Heart left ventricle (tissue), 16 donors: ENCODE measurements around the gene LRP1. TPM values are rescaled to one million over a fixed set of nuclear protein-coding genes. Genes with fewer than 3 reads are reported as not detected.
"Not testable (repeated sequence)": the region's sequence is repeated elsewhere in the genome, so short reads cannot be mapped to it uniquely, and the experiment has no call there.

Source experiments
- ATAC-seq, 4 donors: fragments of 200-7000 bp; cut with Tn5 transposase; one replicate each; pipeline ENCODE4 v1.9.1; 2020 to 2022; ENCODE audit warnings: moderate library complexity in 4 of 4, mild to moderate bottlenecking in 3 of 4, moderate number of reproducible peaks in 1 of 4
- DNase-seq, 5 donors: peaks; one replicate each; pipeline ENCODE4 v3.0.0-alpha.2; 2020
- H3K27ac ChIP-seq, 12 donors: fragments of 200-600 bp; sonication (generic) in 4 of 12; one replicate each; pipeline versions ENCODE4 v1.5.0 to v1.8.0; 2016 to 2022; ENCODE audit warnings: mild to moderate bottlenecking in 2 of 12
- H3K27me3 ChIP-seq, 9 donors: fragments of 200-600 bp; sonication (generic) in 2 of 9; one replicate each; pipeline versions ENCODE4 v1.5.1 to v1.8.0; 2016 to 2022; ENCODE audit warnings: mild to moderate bottlenecking in 3 of 9
- H3K36me3 ChIP-seq, 9 donors: fragments of 200-600 bp; sonication (generic) in 2 of 9; one replicate each; pipeline versions ENCODE4 v1.5.0 to v1.8.0; 2018 to 2022; ENCODE audit warnings: mild to moderate bottlenecking in 2 of 9
- H3K4me1 ChIP-seq, 12 donors: fragments of 200-600 bp; sonication (generic) in 4 of 12; one replicate each; pipeline versions ENCODE4 v1.5.0 to v1.8.0; 2016 to 2022; ENCODE audit warnings: mild to moderate bottlenecking in 3 of 12
- H3K4me3 ChIP-seq, 12 donors: fragments of 200-600 bp; sonication (generic) in 4 of 12; one replicate each; pipeline versions ENCODE4 v1.5.0 to v1.8.0; 2017 to 2022; ENCODE audit warnings: mild to moderate bottlenecking in 9 of 12, moderate library complexity in 4 of 12
- H3K9me3 ChIP-seq, 12 donors: fragments of 200-600 bp; sonication (generic) in 4 of 12; one replicate each; pipeline versions ENCODE4 v1.5.0 to v1.8.0; 2016 to 2022; ENCODE audit warnings: mild to moderate bottlenecking in 1 of 12
- POLR2A ChIP-seq, 2 donors: fragments of 450-650 bp; IDR thresholded peaks; one replicate each; pipeline ENCODE4 v1.6.1; 2017; ENCODE audit warnings: antibody characterized with exemption in 2 of 2, mild to moderate bottlenecking in 2 of 2, moderate library complexity in 2 of 2
- WGBS, 4 donors: extraction: QIAGEN DNeasy Blood & Tissue Kit in 2 of 4; methylation state at CpG; one replicate each; pipeline versions ENCODE4 v1.1.5 to v1.1.7; 2013 to 2018; 5-methylcytosine and 5-hydroxymethylcytosine counted together
- intact Hi-C, 10 donors: fragments of 100-400 bp; cut with DNase I; formaldehyde crosslinking; loops; one replicate each; pipeline versions ENCODE4 v1.11.1 to v1.14.2; 2022
- polyA plus RNA-seq, 2 donors: library from polyadenylated mRNA; stranded (reverse); fragments of 200-250 nt; gene quantifications; one replicate each; pipeline ENCODE4 v1.2.3, GENCODE V29; 2013
- total RNA-seq, 9 donors: library from RNA; depleted of rRNA in 2 of 9; stranded (reverse); fragments of >200 nt in 2 of 9; fragmentation: NEBNext Ultra II Directional in 3 of 9; extraction: Animal tissue kit (Norgen Biotek cat#: 25700) in 3 of 9; gene quantifications; one replicate each; pipeline versions ENCODE4 v1.1.0 to v1.2.4, GENCODE V29; 2016 to 2023
- TF ChIP-seq, protein P1 (sequence below), 12 donors: fragments of 200-600 bp; sonication (generic) in 4 of 12; IDR thresholded peaks; one replicate each; pipeline versions ENCODE4 v1.5.0 to v1.8.0; 2018 to 2022; ENCODE audit warnings: antibody characterized with exemption in 12 of 12, mild to moderate bottlenecking in 5 of 12
- donor health status: ischemic (EF 13 %, LVEDD 7.1; RV severe dilation, severe dysfunction).
- donor health status: healthy with polysubstance abuse.
- donor health status: DM: no; HTN: yes; CAD: no.
- donor health status: DM: no; HTN: no; CAD: no.
- donor health status: ischemic (EF 25% LVEDD 6.9; RV normal size, moderate dysfunction).
- donor health status: ischemic (EF 25% LVEDD 5.7; RV mildly dilated, moderate dysfunction).
- donor health status: healthy.
- donor health status: DM: yes; HTN: yes; CAD: no.
- donor health status: ischemic (EF 35%, LVEDD 5.7; RV mildly dilated, moderate dysfunction).
- donor health status: nonischemic (EF 11% LVEDD 7.7; RV severe dilation, severe dysfunction).
- donor health status: DM: yes; HTN: yes; CAD: no.
- donor health status: PGD.
- donor health status: ischemic (EF 29% LVEDD 5.4; RV normal size, mild dysfunction).
- donor health status: nonischemic (EF 23%, LVEDD 6.1; RV moderate dilation, normal function).

The LRP1 gene
- total and polyA plus RNA-seq, 11 donors, result 23.0 to 316 (median 69.0) TPM

DNA sequence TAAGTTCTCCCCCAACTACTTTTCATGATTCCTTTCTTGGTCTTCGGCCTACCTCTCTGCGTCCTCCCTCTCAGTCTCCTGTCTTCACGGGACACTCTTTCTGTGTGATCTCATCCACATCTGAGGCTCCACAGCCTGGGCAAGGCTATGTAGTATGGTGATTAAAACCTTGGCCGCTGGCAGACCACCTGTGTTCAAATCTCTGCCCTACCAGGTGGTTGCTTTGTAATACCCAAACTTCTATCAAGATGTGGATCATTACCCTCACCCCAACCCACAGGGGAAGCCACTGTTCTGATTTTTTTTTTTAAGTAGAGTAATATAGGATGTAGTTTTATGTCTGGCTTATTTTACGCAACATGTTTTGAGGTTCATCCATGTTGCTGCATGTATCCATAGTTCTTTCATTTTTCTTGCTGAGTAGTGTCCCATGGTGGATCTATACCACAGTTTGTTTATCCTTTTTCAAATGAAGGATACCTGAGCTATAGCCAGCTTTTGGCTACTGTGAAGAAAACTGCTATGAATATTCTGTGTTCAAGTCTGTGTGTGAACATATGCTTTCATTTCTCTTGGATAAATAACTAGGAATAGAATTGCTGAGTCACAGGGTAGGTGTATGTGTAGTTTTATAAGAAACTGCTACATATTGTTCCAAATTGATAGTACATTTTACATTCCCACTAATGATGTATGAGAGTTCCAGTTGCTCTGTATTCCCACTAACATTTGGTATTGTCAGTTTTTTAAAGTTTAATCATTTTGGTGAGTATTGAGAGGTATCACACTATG is 8.8 kb upstream of the LRP1 start:
- peaks cover 0 to 18% (median 0%) of the 10 kb centered on the region in 12 donors for H3K4me1 ChIP-seq
- H3K4me3 ChIP-seq, result no peak overlapping the region
- no peak for ATAC-seq
- no peaks in the 10 kb centered on the region for H3K27me3 ChIP-seq
- intact Hi-C loops, result loop anchor here in 1 of 10 donors (10.0 kb wide), 1 partner anchor 365 kb away; the partner anchor contains the start of gene PRIM1
- no peak for TF ChIP-seq POLR2A (IDR thresholded peaks at IDR 0.05)
- TF ChIP-seq, protein P1, sequence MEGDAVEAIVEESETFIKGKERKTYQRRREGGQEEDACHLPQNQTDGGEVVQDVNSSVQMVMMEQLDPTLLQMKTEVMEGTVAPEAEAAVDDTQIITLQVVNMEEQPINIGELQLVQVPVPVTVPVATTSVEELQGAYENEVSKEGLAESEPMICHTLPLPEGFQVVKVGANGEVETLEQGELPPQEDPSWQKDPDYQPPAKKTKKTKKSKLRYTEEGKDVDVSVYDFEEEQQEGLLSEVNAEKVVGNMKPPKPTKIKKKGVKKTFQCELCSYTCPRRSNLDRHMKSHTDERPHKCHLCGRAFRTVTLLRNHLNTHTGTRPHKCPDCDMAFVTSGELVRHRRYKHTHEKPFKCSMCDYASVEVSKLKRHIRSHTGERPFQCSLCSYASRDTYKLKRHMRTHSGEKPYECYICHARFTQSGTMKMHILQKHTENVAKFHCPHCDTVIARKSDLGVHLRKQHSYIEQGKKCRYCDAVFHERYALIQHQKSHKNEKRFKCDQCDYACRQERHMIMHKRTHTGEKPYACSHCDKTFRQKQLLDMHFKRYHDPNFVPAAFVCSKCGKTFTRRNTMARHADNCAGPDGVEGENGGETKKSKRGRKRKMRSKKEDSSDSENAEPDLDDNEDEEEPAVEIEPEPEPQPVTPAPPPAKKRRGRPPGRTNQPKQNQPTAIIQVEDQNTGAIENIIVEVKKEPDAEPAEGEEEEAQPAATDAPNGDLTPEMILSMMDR (IDR thresholded peaks at IDR 0.05), result no peak
- peak overlapping the region in 1 of 12 donors; percentile 76 for H3K27ac ChIP-seq
- WGBS, 4 donors, result 88 to 92% (median 90%) methylated on average over 5 of the region's 5 CpGs
- no peaks in the 10 kb centered on the region for H3K36me3 ChIP-seq
- no peak for DNase-seq
- no peaks in the 10 kb centered on the region for H3K9me3 ChIP-seq

DNA sequence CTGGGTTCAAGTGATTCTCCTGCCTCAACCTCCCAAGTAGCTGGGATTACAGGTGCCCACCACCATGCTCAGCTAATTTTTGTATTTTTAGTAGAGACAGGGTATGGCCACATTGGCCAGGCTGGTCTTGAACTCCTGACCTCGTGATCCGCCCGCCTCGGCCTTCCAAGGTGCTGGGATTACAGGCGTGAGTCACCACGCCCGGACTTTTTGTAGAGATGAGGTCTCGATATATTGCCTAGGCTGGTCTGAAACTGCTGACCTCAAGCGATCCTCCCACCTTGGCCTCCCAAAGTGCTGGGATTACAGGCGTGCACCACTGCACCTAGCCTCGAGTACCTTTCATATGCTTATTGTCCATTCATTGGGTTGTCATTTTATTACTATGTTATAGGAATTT is 7.6 kb upstream of the LRP1 start:
- H3K27ac ChIP-seq, H3K36me3 ChIP-seq, intact Hi-C loops, DNase-seq, ATAC-seq, H3K4me3 ChIP-seq, H3K9me3 ChIP-seq, H3K27me3 ChIP-seq: not testable (repeated sequence)
- WGBS, 4 donors, result 92 to 97% (median 94%) methylated on average over 11 of the region's 11 CpGs
- peaks cover 0 to 18% (median 0%) of the 10 kb centered on the region in 12 donors for H3K4me1 ChIP-seq

DNA sequence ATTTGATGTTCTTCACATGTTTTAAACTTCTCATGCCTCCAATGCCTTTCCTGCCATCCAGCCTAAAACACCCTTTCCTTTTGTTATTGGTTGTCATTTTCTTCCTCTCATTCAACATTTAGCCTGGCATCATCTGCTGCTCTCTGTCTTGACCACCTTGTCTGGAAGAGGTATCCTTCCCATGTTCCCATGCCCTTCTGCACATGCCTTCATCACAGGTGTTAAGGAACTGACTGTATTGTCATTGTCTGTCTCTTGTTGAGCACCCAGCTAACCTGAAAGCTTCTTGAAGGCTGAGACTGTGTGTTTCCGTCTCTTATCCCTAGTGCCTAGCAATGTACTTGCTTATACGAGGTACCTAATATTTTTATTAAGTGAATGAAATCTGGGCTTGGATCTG is 4.5 kb upstream of the LRP1 start:
- DNase-seq, result no peak
- Histone ChIP-seq H3K9me3 (no peaks in the 10 kb centered on the region), H3K36me3 (no peaks in the 10 kb centered on the region), H3K27me3 (no peaks in the 10 kb centered on the region), H3K4me1 (peaks cover 0 to 19% (median 8%) of the 10 kb centered on the region in 12 donors), H3K27ac (no peak overlapping the region), H3K4me3 (no peak overlapping the region)
- intact Hi-C loops, result loop anchor here in 8 of 10 donors (1.0 to 2.0 kb wide), 5 partner anchors 49 to 59 kb away; no protein-coding TSS in a partner anchor
- ATAC-seq, result no peak
- TF ChIP-seq POLR2A (IDR thresholded peaks at IDR 0.05), result no peak
- TF ChIP-seq, protein P1 (IDR thresholded peaks at IDR 0.05), result no peak
- WGBS, 4 donors, result 38 to 45% (median 42%) methylated on average over 2 of the region's 2 CpGs

DNA sequence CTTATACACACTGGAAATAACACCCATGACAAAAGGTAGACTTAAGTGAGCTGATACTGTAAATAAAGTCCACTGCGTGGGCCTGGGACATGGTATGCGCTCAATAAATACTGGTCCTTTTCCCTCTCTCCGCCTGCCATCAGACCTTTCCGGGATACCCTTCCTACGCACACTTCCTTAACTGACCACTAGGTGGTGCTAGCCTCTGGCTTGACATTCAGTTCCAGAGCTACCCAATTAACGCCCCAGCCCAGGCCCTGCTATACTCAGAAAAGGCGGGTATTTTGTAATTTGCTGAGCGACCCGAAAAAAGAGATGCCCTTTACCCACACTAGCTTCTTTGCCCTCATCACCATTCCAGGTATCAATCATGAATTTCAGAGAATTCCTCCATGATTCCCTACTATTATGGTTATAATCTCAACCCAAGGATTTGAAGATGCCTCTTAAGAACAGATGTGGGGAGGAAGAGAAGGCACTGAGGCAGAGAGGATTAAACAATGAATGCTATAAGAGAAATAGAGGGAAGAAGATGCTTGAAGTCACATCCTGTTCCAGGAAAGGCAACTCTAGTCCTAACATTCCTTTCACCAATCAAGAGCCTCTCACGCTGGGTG is 3.9 kb upstream of the LRP1 start:
- H3K4me1 ChIP-seq, result peaks cover 0 to 20% (median 6%) of the 10 kb centered on the region in 12 donors
- intact Hi-C loops, result loop anchor here in 8 of 10 donors (1.0 to 2.0 kb wide), 5 partner anchors 48 to 59 kb away; no protein-coding TSS in a partner anchor
- H3K27ac ChIP-seq, result no peak overlapping the region
- no peak overlapping the region for H3K4me3 ChIP-seq
- peak in 3 of 4 donors; percentile 27 to 48 (median 30) for ATAC-seq
- 16 to 20% (median 17%) methylated on average over 10 of the region's 10 CpGs for WGBS, 4 donors
- H3K9me3 ChIP-seq, result no peaks in the 10 kb centered on the region
- no peaks in the 10 kb centered on the region for H3K27me3 ChIP-seq
- TF ChIP-seq POLR2A (IDR thresholded peaks at IDR 0.05), result no peak
- TF ChIP-seq, protein P1 (IDR thresholded peaks at IDR 0.05), result peak; percentile 91 to 100 (median 97)
- no peaks in the 10 kb centered on the region for H3K36me3 ChIP-seq
- DNase-seq, result peak in 4 of 5 donors; percentile 65 to 78 (median 74)
